KOPT-K1 (cell line): ENCODE data around the gene XRN1.

Source experiments
- H3K27ac ChIP-seq: fragments of 200-600 bp; sonication (generic); 2 replicates; pipeline ENCODE4 v1.5.1; 2016; ENCODE audit warnings: antibody characterized with exemption, mild to moderate bottlenecking, low read depth, low read length; ENCODE audit not compliant: poor library complexity, severe bottlenecking
- H3K36me3 ChIP-seq: fragments of 200-600 bp; sonication (generic); 2 replicates; pipeline ENCODE4 v1.5.1; 2017; ENCODE audit warnings: antibody characterized with exemption, mild to moderate bottlenecking, low read length, moderate library complexity; ENCODE audit not compliant: insufficient read depth
- H3K9me3 ChIP-seq: fragments of 200-600 bp; sonication (generic); 2 replicates; pipeline ENCODE4 v1.5.1; 2017; ENCODE audit warnings: antibody characterized with exemption, low read length, mild to moderate bottlenecking; ENCODE audit not compliant: insufficient read depth, poor library complexity, severe bottlenecking

Gene XRN1, protein sequence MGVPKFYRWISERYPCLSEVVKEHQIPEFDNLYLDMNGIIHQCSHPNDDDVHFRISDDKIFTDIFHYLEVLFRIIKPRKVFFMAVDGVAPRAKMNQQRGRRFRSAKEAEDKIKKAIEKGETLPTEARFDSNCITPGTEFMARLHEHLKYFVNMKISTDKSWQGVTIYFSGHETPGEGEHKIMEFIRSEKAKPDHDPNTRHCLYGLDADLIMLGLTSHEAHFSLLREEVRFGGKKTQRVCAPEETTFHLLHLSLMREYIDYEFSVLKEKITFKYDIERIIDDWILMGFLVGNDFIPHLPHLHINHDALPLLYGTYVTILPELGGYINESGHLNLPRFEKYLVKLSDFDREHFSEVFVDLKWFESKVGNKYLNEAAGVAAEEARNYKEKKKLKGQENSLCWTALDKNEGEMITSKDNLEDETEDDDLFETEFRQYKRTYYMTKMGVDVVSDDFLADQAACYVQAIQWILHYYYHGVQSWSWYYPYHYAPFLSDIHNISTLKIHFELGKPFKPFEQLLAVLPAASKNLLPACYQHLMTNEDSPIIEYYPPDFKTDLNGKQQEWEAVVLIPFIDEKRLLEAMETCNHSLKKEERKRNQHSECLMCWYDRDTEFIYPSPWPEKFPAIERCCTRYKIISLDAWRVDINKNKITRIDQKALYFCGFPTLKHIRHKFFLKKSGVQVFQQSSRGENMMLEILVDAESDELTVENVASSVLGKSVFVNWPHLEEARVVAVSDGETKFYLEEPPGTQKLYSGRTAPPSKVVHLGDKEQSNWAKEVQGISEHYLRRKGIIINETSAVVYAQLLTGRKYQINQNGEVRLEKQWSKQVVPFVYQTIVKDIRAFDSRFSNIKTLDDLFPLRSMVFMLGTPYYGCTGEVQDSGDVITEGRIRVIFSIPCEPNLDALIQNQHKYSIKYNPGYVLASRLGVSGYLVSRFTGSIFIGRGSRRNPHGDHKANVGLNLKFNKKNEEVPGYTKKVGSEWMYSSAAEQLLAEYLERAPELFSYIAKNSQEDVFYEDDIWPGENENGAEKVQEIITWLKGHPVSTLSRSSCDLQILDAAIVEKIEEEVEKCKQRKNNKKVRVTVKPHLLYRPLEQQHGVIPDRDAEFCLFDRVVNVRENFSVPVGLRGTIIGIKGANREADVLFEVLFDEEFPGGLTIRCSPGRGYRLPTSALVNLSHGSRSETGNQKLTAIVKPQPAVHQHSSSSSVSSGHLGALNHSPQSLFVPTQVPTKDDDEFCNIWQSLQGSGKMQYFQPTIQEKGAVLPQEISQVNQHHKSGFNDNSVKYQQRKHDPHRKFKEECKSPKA (N-terminal part only)

DNA sequence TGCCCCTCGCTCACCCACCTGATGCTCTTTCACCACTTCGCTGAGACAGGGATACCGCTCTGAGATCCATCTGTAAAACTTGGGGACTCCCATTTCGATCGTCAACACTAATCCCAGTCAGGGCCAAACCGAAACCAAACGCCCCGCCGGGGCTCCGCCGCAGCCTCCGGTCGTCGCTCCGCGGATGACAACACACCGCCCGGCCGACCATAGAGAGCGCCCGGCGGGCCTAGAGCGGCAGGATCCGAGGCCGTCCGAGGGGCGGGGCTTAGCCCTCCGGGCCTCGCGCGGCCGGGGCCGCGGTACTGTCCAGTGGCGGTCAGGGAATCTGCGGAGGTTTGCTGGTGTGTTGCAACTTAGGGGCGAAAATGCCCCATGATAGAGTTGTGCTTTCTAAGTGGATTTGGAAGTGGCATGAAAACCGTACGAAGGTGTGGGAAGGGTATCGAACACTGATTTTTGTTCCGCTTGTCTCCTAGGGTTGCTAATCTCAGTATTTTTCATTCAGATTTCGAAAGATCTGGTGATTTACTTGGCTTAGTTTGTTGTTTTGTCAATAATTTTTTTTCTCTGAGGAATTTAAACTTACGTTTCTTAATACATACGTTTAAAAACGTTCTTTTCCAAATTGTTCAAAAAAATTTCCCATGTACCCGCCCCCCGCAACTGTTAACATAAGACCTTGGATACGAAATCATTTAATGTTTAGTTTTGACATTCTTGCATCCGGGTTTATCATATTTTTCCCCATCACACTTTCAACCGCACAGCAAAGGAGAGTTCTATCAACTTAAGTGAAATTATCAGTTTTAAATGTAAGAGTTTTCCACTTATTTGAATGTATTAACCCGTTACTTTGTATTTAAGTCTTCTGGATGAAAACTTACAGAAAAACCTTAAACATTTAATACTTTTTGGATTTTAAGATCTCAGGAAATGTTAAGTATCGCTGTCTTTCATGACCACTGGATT, at the start of gene XRN1:
Gene XRN1 (minus strand): TSS at position 186 of the 972 bp plus-strand sequence. CDS start 93 bp downstream, at position 93.
- H3K36me3 ChIP-seq = peaks cover 34% of the 10 kb centered on the region

DNA sequence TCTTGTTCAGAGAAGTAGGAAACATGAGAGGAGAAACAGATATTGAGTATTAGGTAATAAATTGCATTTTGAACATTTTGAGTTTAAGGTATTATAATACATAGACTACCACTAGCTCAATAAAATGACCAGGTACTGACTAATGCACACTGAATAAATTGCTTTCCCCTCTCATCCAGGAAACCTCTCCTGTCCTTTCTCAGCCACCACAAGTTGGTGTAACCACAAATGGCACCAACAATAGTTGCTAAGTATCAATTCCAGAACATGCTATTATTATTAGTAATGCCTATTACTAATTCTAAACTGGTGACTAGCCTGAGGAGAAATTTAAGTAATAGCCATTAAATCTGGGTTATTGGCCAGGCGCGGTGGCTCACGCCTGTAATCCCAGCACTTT, 47.3 kb upstream of the XRN1 start:
- Histone ChIP-seq H3K9me3 (no peaks in the 10 kb centered on the region), H3K27ac (no peak overlapping the region), H3K36me3 (peaks cover 95% of the 10 kb centered on the region)

More for the DNA sequence above, at the start of gene XRN1:
- peaks cover 3% of the 10 kb centered on the region for H3K9me3 ChIP-seq
- H3K27ac ChIP-seq = peak within 1 kb of the TSS; percentile 92

DNA sequence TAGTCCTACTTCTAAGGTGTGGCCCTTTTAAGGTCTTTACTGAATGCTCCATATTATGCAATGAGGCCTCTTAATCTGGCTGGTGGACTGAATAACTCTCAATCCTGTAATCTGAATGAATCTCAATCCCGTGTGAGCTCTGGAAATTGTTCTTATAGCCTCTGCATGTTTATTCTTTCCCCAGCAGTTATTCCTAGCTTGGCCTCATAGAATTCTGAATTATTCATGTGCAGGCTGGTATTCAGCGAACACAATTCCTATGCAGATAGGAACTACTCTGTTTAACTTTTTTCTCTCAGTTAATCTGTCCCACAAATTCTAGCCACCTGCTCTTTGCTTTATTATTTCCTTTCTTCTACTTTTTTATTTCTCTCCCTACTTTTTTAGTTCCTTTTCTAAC, 44.3 kb upstream of the XRN1 start:
- no peak overlapping the region for H3K27ac ChIP-seq
- H3K36me3 ChIP-seq = peaks cover 95% of the 10 kb centered on the region
- H3K9me3 ChIP-seq = no peaks in the 10 kb centered on the region

DNA sequence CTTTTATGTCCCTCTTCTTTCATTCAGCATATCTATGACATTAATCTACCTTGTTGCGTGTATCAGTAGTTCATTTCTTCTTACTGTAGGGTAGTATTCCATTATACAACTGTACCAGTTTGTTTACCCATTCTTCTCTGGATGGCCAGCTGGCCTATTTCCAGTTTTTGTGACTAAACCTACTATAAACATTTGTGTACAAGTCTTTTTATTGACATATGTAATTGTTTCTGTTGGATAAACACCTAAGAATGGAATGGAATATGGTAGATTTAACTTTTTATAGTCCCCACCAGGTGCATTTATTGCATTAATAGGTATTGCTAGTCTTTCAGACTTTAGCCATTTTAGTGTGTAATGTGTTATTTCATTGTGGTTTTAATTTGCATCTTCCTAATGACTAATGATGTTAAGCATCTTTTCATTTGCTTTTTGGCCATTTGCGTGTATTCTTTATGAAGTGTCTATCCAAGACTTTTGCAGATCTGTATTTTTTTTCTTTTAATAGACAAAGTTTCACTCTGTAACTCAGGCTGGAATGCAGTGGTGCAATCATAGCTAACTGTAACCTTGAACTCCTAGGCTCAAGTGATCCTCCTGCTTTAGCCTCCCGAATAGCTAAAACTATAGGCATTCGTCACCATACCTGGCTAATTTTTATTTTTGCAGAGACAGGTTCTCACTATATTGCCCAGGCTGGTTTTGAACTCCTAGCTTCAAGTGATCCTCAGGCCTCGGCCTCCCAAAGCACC, 41.9 kb upstream of the XRN1 start:
- H3K27ac ChIP-seq = no peak overlapping the region
- peaks cover 94% of the 10 kb centered on the region for H3K36me3 ChIP-seq
- no peaks in the 10 kb centered on the region for H3K9me3 ChIP-seq

DNA sequence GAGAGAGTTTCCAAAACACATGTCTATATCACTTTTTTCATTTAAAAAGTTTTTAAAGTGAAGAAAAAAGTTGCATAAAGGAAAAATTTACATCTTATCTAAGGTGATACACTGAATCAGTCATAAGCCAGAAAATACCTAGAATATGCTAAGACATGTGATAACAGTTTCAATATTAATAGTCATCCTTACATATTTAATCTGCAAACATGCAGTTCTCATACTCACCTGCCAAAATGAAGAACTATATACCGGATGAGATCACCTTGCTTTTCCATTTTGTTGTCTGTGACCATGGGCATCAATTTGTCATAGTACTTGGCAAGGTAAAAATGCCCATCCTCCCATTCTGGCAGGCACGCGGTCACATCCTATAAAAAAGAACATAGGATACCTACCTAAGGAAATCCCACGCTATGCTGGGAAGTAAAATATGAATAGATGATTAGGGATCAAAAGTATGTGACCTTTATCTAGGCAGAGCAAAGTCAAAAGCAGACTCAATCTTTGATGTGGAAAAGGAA, 37.1 kb upstream of the XRN1 start:
- H3K36me3 ChIP-seq = peaks cover 93% of the 10 kb centered on the region
- peaks cover 31% of the 10 kb centered on the region for H3K9me3 ChIP-seq
- H3K27ac ChIP-seq = no peak overlapping the region

DNA sequence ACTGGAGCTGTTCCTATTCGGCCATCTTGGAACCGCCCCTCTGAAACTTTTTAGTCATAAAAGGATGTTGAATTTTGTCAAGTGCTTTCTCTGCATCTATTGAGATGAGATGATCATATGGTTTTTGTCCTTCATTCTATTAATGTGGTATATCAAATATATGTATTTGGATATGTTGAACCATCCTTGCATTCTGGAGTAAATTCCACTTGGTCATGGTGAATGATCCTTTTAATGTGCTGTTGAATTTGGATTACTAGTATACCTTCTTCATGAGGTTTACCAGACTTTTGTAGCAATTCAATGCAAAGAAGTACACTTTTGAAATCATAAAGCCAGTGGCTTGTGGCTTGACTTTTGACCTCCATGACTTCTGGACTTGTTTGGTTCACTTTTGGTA, 33.4 kb upstream of the XRN1 start:
- Histone ChIP-seq H3K36me3 (peaks cover 62% of the 10 kb centered on the region), H3K27ac (no peak overlapping the region), H3K9me3 (peaks cover 39% of the 10 kb centered on the region)

DNA sequence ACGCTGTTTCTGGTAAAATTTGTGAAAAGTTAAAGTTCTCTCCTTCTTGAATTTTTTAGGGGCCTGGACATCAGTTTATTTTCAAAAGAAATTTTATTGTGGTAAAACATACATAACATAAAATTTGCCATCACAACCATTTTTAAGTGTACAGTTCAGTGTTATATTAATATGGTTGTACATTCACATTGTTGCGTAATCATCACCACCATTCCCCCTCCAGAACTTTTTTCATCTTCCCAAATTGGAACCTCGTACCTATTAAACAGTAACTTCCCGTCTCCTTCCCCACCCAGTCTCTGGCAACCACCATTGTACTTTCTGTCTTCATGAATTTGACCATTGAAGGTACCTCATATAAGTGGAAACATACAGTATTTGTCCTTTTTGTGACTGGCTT, 23.0 kb upstream of the XRN1 start:
- peaks cover 23% of the 10 kb centered on the region for H3K36me3 ChIP-seq
- H3K27ac ChIP-seq = no peak overlapping the region

DNA sequence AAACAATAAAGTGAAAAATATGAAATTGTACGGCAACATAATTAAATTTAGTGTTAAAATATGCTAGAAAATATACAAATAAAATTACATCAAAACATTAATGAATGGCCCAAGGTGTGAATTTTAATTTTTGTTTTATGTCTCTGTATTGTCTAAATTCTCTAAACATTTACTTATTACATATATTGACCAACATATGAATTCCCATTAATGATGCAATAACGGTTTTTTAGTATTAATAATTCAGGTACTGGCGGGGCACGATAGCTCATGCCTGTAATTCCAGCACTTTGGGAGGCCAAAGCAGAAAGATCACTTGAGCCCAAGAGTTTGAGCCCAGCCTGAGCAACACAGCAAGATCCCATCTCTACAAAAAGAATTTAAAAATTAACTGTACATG, 20.6 kb upstream of the XRN1 start:
- Histone ChIP-seq H3K27ac (no peak overlapping the region), H3K36me3 (peaks cover 36% of the 10 kb centered on the region), H3K9me3 (peaks cover 5% of the 10 kb centered on the region)

More for the DNA sequence above, 23.0 kb upstream of the XRN1 start:
- H3K9me3 ChIP-seq = peaks cover 15% of the 10 kb centered on the region

DNA sequence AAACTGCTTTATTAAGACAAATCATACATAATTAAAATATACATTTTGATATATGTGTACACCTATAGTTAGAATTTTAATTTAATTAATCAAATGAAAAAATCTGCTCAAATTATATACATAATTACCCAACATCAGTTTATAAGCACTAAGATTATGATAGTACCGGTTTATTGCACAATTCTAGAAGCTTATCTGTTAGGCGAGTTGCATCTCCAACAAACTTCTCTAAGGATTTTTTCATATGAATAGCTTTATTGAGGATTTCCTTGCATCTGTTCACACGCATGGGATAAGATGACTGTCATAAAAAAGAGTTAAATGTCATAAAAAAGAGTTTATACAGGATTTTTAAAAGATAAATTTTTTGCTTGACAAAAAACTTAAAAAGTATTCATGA, 19.9 kb upstream of the XRN1 start:
- Histone ChIP-seq H3K27ac (no peak overlapping the region), H3K36me3 (peaks cover 39% of the 10 kb centered on the region), H3K9me3 (no peaks in the 10 kb centered on the region)

DNA sequence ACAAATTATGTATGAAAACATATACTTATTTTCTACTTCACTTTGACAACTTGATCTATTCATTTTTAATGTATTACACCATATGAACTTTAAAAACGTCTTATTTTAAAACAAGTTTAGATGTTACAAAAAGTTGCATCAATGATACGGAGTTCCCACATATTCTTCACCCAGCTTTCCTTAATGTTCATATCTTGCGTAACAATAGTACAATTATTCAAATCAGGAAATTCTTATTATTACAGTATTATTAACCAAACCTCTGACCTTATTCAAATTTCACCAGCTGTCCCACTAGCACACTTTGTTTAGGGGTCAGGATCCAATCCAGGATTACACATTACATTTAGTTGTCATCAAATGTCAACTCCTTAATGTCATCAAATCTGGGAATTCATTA, 12.9 kb upstream of the XRN1 start:
- Histone ChIP-seq H3K9me3 (no peaks in the 10 kb centered on the region), H3K27ac (no peak overlapping the region), H3K36me3 (peaks cover 85% of the 10 kb centered on the region)

DNA sequence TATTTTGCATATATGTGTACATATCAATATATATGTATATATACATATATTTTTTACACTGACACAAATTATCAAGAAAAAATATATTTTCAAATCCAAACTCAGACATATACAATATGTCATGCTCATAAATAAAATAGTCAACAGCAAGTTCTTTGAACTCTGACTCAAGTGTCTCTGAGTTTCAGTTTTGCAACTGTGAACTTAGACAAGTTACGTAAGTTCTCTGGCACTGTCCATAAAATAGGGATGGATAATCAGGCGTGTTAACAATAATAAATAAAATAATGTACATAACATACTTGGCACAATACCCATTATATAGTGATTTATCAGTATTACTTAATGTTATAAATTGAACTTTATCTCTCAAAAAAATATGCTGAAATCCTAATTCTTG, 12.1 kb upstream of the XRN1 start:
- H3K36me3 ChIP-seq = peaks cover 86% of the 10 kb centered on the region

DNA sequence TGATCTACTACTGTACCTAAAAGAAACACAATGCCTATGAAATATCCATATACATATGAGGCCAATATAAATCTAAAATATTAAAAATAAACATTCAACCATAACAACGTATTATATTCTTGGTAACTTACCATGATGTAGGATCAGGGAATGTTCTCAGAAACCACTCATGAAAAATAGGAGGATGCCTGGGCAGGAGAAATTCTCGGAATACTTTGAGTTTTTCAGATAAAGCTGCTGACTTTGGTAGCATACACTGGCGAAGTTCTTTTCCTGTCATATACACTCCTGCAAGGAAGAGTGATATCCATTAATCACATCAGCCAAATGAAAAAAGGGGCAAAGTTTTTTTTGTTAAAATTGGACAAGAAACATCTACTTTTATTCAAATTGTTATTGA, 11.3 kb upstream of the XRN1 start:
- Histone ChIP-seq H3K27ac (no peak overlapping the region), H3K9me3 (no peaks in the 10 kb centered on the region), H3K36me3 (peaks cover 80% of the 10 kb centered on the region)

More for the DNA sequence above, 12.1 kb upstream of the XRN1 start:
- Histone ChIP-seq H3K9me3 (no peaks in the 10 kb centered on the region), H3K27ac (no peak overlapping the region)

DNA sequence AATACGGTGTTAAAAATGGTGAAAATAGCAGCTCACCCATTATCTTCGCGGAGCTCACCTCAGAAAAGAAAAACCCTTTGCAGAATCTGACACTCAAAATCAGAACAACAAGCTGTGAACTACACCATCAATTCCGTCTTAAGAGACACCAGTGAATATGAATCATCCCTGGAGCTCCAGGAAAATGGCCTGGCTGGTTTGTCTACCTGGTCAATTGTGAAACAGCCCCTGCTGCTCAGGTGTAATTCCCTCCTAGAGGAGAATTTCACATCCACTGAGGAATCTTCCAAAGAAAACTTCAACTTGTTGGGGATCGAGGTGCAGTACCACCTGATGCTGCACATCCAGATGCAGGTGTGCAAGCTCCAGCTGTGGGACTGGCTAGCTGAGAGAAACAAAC, 3.0 kb upstream of the XRN1 start:
- no peaks in the 10 kb centered on the region for H3K9me3 ChIP-seq
- H3K36me3 ChIP-seq = peaks cover 54% of the 10 kb centered on the region
- H3K27ac ChIP-seq = no peak overlapping the region
